Stomach smooth muscle (tissue), 2 donors: ENCODE data around the gene SYTL2.

Experiments used
- H3K27ac ChIP-seq: one replicate; pipeline ENCODE4 v1.7.0; 2013; ENCODE audit warnings: mild to moderate bottlenecking, low read length, inconsistent platforms
- H3K27me3 ChIP-seq, 2 donors: one replicate each; pipeline ENCODE4 v1.7.0; 2013; ENCODE audit warnings: low read length in 2 of 2; ENCODE audit not compliant: insufficient read depth in 2 of 2, control insufficient read depth in 1 of 2
- H3K36me3 ChIP-seq, 2 donors: one replicate each; pipeline ENCODE4 v1.7.0; 2013; ENCODE audit warnings: low read length in 2 of 2; ENCODE audit not compliant: control insufficient read depth in 2 of 2, insufficient read depth in 2 of 2
- H3K4me1 ChIP-seq: one replicate; pipeline ENCODE4 v1.7.0; 2013; ENCODE audit warnings: low read length; ENCODE audit not compliant: control insufficient read depth, insufficient read depth
- H3K4me3 ChIP-seq, 2 donors: one replicate each; pipeline ENCODE4 v1.7.0; 2013; ENCODE audit warnings: low read length in 2 of 2
- H3K9ac ChIP-seq, 2 donors: one replicate each; pipeline ENCODE4 v1.7.0; 2013; ENCODE audit warnings: low read length in 2 of 2, mild to moderate bottlenecking in 1 of 2
- H3K9me3 ChIP-seq, 2 donors: one replicate each; pipeline ENCODE4 v1.7.0; 2013; ENCODE audit warnings: low read length in 2 of 2; ENCODE audit not compliant: control insufficient read depth in 2 of 2
- donor health status: healthy.
- donor health status: Pancreatic carcinoma.

SYTL2 gene

GRCh38 chr11:85827748-85828639, 17.1 kb upstream of the SYTL2 start:
- H3K27me3 ChIP-seq: no peaks in the 10 kb centered on the region
- no peaks in the 10 kb centered on the region for H3K9me3 ChIP-seq
- peaks cover 3% of the 10 kb centered on the region for H3K4me1 ChIP-seq
- H3K36me3 ChIP-seq: no peaks in the 10 kb centered on the region
- H3K27ac ChIP-seq: no peak overlapping the region
- H3K4me3 ChIP-seq: no peak overlapping the region
- no peak overlapping the region for H3K9ac ChIP-seq

GRCh38 chr11:85826116-85826855, 15.3 kb upstream of the SYTL2 start:
- Histone ChIP-seq H3K9ac (no peak overlapping the region), H3K27ac (no peak overlapping the region), H3K36me3 (no peaks in the 10 kb centered on the region), H3K4me3 (no peak overlapping the region), H3K4me1 (peaks cover 3% of the 10 kb centered on the region), H3K9me3 (no peaks in the 10 kb centered on the region), H3K27me3 (no peaks in the 10 kb centered on the region)

- no peak overlapping the region for H3K4me3 ChIP-seq
- no peak overlapping the region for H3K9ac ChIP-seq
- no peak overlapping the region for H3K27ac ChIP-seq
- H3K36me3 ChIP-seq: no peaks in the 10 kb centered on the region
- no peaks in the 10 kb centered on the region for H3K9me3 ChIP-seq
- peaks cover 3% of the 10 kb centered on the region for H3K4me1 ChIP-seq
- no peaks in the 10 kb centered on the region for H3K27me3 ChIP-seq
These were observed 14.7 kb upstream of the SYTL2 start for GRCh38 chr11:85825616-85826015.

GRCh38 chr11:85823816-85824215, 12.9 kb upstream of the SYTL2 start:
- Histone ChIP-seq H3K36me3 (no peaks in the 10 kb centered on the region), H3K27ac (no peak overlapping the region), H3K27me3 (no peaks in the 10 kb centered on the region), H3K4me1 (peaks cover 3% of the 10 kb centered on the region), H3K9ac (no peak overlapping the region), H3K4me3 (no peak overlapping the region), H3K9me3 (no peaks in the 10 kb centered on the region)

GRCh38 chr11:85822814-85823213, 11.9 kb upstream of the SYTL2 start:
- H3K9ac ChIP-seq: no peak overlapping the region

GRCh38 chr11:85821636-85822035, 10.7 kb upstream of the SYTL2 start:
- Histone ChIP-seq H3K27me3 (no peaks in the 10 kb centered on the region), H3K4me1 (peaks cover 3% of the 10 kb centered on the region), H3K9ac (no peak overlapping the region), H3K9me3 (no peaks in the 10 kb centered on the region), H3K36me3 (no peaks in the 10 kb centered on the region), H3K4me3 (no peak overlapping the region), H3K27ac (no peak overlapping the region)

More at GRCh38 chr11:85822814-85823213, 11.9 kb upstream of the SYTL2 start:
- H3K9me3 ChIP-seq: no peaks in the 10 kb centered on the region
- no peak overlapping the region for H3K27ac ChIP-seq
- H3K27me3 ChIP-seq: no peaks in the 10 kb centered on the region
- H3K4me3 ChIP-seq: no peak overlapping the region
- peaks cover 3% of the 10 kb centered on the region for H3K4me1 ChIP-seq
- no peaks in the 10 kb centered on the region for H3K36me3 ChIP-seq

- Histone ChIP-seq H3K9ac (no peak overlapping the region), H3K27me3 (no peaks in the 10 kb centered on the region), H3K4me1 (no peaks in the 10 kb centered on the region), H3K4me3 (no peak overlapping the region), H3K36me3 (no peaks in the 10 kb centered on the region), H3K9me3 (no peaks in the 10 kb centered on the region), H3K27ac (no peak overlapping the region)
These were observed 8.5 kb upstream of the SYTL2 start for GRCh38 chr11:85819441-85819840.

- no peak overlapping the region for H3K9ac ChIP-seq
- H3K27me3 ChIP-seq: no peaks in the 10 kb centered on the region
- H3K4me1 ChIP-seq: peaks cover 12% of the 10 kb centered on the region
- H3K36me3 ChIP-seq: no peaks in the 10 kb centered on the region
- H3K27ac ChIP-seq: no peak overlapping the region
- no peak overlapping the region for H3K4me3 ChIP-seq
- no peaks in the 10 kb centered on the region for H3K9me3 ChIP-seq
These were observed 4.4 kb upstream of the SYTL2 start for GRCh38 chr11:85815186-85815931.

- H3K36me3 ChIP-seq: no peaks in the 10 kb centered on the region
- peaks cover 12% of the 10 kb centered on the region for H3K4me1 ChIP-seq
- no peak overlapping the region for H3K4me3 ChIP-seq
- no peaks in the 10 kb centered on the region for H3K27me3 ChIP-seq
- H3K9me3 ChIP-seq: no peaks in the 10 kb centered on the region
- no peak overlapping the region for H3K9ac ChIP-seq
- H3K27ac ChIP-seq: no peak overlapping the region
These were observed 2.8 kb upstream of the SYTL2 start for GRCh38 chr11:85813721-85814120.

- H3K27me3 ChIP-seq: no peaks in the 10 kb centered on the region
- H3K9ac ChIP-seq: peak overlapping the region; percentile 58 to 69
- no peaks in the 10 kb centered on the region for H3K36me3 ChIP-seq
- peaks cover 12% of the 10 kb centered on the region for H3K4me1 ChIP-seq
- no peak overlapping the region for H3K27ac ChIP-seq
- peak overlapping the region; percentile 79 to 93 for H3K4me3 ChIP-seq
- H3K9me3 ChIP-seq: no peaks in the 10 kb centered on the region
These were observed 683 bp upstream of the SYTL2 start for GRCh38 chr11:85811624-85812023.
